ENCODE data around the gene RASD2. TPM values are rescaled to one million over a fixed set of nuclear protein-coding genes. Genes with fewer than 3 reads are reported as not detected.

RASD2 gene
- total and polyA plus RNA-seq, 10 of the 15 experiments (the other 5 are each of a cell fraction or from before 2014, with no cell fraction given) = 0.03 TPM; not detected in 9

GRCh38 chr22:35510951-35511350 is 29.7 kb upstream of the RASD2 start:
- Histone ChIP-seq H3K4me1 (ENCODE audit: control insufficient read depth, insufficient read depth, low read length) (peaks cover 7% of the 10 kb centered on the region), H3K27ac (ENCODE audit: control insufficient read depth, insufficient read depth) (no peak overlapping the region), H4K20me1 (ENCODE audit: control insufficient read depth, insufficient read depth) (no peaks in the 10 kb centered on the region), H3K4me2 (ENCODE audit: control insufficient read depth, insufficient read depth) (no peak overlapping the region), H3K27me3 (replicated peaks in 1 of 2; ENCODE audit: control insufficient read depth in 2 of 2, insufficient read depth in 2 of 2, low read length in 1 of 2) (peaks cover 0 to 4% of the 10 kb centered on the region in 2 experiments; a peak in 1 of 4 replicates), H2AFZ (ENCODE audit: control insufficient read depth, low read depth, low read length) (no peak overlapping the region), H3K9ac (ENCODE audit: control insufficient read depth, insufficient read depth, low read length) (no peak overlapping the region), H3K36me3 (ENCODE audit: control insufficient read depth in 2 of 2, insufficient read depth in 2 of 2, low read length in 1 of 2) (no peaks in the 10 kb centered on the region), H3K79me2 (ENCODE audit: control insufficient read depth, insufficient read depth, low read length) (no peaks in the 10 kb centered on the region), H3K9me3 (replicated peaks; ENCODE audit: control insufficient read depth, insufficient read depth, low read length) (no peaks in the 10 kb centered on the region), H3K4me3 (no peak overlapping the region)
- intact Hi-C loops (cut with micrococcal nuclease; ENCODE audit: unreplicated experiment) (no loop called here), in situ Hi-C loops (cut with MboI) (no loop called here)
- POLR2A ChIA-PET = no interaction called here
- CTCF ChIA-PET = no interaction called here
- WGBS (ENCODE audit: insufficient coverage, insufficient replicate concordance, low lambda C conversion rate, missing lambda C conversion rate) = 0% methylated on average over 4 of the region's 4 CpGs
- ATAC-seq (no peak), DNase-seq (ENCODE audit: low read depth, low spot score) (no peak), FAIRE-seq (no peak)
- BruUV-seq (replicated peaks) = no TSS peak
- RAD21 ChIA-PET (ENCODE audit: unreplicated experiment) = no interaction called here
- SMC1A ChIA-PET (ENCODE audit: uncharacterized antibody, unreplicated experiment) = interaction anchor here (1.2 kb wide), 1 partner anchor 160 kb away, joined by 3 read pairs; no protein-coding TSS in a partner anchor
- TF ChIP-seq CEBPB (IDR thresholded peaks at IDR 0.05; ENCODE audit: borderline replicate concordance in 1 of 2, low read depth in 2 of 2, low read length in 2 of 2) = no peak
- TF ChIP-seq MTA2 (IDR thresholded peaks at IDR 0.05; ENCODE audit: low read depth) = no peak
- no peak for TF ChIP-seq RCOR1 (conservative IDR thresholded peaks at IDR 0.05; ENCODE audit: low read depth, low read length)
- TF ChIP-seq SUZ12 (IDR thresholded peaks at IDR 0.05; ENCODE audit: unreplicated experiment) = no peak
- TF ChIP-seq SIN3A (IDR thresholded peaks at IDR 0.05; ENCODE audit: low read depth, low read length) = no peak
- TF ChIP-seq MLLT1 (IDR thresholded peaks at IDR 0.05) = no peak
- no peak for TF ChIP-seq ATF3 (IDR thresholded peaks at IDR 0.05; ENCODE audit: borderline replicate concordance, extremely low read depth, low read depth, low read length)
- no peak for TF ChIP-seq CHD1 (IDR thresholded peaks at IDR 0.05; ENCODE audit: low read depth, low read length)
- no peak for TF ChIP-seq IKZF2 (IDR thresholded peaks at IDR 0.05)
- no peak for TF ChIP-seq NBN (IDR thresholded peaks at IDR 0.05)
- no peak for TF ChIP-seq SRF (IDR thresholded peaks at IDR 0.05; ENCODE audit: low read depth in 2 of 2, low read length in 2 of 2)
- no peak for TF ChIP-seq CUX1 (IDR thresholded peaks at IDR 0.05; ENCODE audit: insufficient replicate concordance, low read depth, low read length)
- TF ChIP-seq PKNOX1 (IDR thresholded peaks at IDR 0.05) = no peak
- TF ChIP-seq ESRRA (IDR thresholded peaks at IDR 0.05; ENCODE audit: low read length) = no peak

All from GM12878 (cell line).